ENCODE measurements around the gene ILF3. TPM values are rescaled to one million over a fixed set of nuclear protein-coding genes. Genes with fewer than 3 reads are reported as not detected.

The ILF3 gene
- total RNA-seq, 1 experiment from 2014 or later: 113 TPM

DNA sequence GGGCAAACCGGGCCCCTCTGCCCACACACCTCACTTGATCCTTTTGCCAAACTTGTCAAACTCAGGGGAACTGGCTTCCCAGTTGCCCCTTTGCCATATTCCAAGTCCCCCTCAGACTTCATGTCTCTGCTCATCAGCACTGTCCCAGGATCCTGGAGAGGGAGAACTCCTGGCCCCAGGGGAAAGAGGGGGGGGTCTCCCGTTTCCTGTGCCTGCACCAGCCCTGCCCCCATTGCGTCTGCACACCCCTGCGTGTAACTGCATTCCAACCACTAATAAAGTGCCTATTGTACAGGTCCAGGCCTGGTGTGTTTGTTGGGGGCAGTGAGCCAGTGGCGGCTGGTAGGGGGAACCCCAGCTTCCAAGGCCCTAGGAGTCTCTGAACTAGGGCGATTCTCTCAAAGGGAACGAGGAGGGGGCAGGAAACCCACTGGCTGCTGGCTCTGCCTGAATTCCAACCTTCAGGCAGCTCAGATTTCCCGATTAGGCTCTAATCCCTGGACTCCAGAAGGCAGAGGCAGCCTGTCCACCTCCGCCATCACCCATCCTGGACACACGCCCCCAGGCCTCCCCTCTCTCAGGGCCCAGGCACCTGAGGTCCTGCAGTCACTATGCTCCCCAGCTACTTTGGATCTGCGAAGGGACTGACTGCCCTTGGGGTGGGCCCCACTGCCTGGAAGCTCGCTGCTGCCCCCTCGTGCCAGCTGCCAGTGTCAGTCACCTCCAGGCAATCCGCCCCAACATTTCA, 9.7 kb upstream of the ILF3 start:
- Histone ChIP-seq H3K9me2 (replicated peaks; ENCODE audit: insufficient read depth, low read length) (no peaks in the 10 kb centered on the region), H3K4me2 (ENCODE audit: low read depth, low read length, poor library complexity, severe bottlenecking) (no peak overlapping the region), H3K79me2 (ENCODE audit: low read length) (no peaks in the 10 kb centered on the region), H2AFZ (ENCODE audit: low read length) (no peak overlapping the region), H3K36me3 (ENCODE audit: insufficient read depth, low read length) (no peaks in the 10 kb centered on the region), H3K4me1 (ENCODE audit: low read length) (peaks cover 5% of the 10 kb centered on the region), H3K9me3 (ENCODE audit: low read length) (no peaks in the 10 kb centered on the region), H3K27me3 (ENCODE audit: low read length) (no peaks in the 10 kb centered on the region), H3K4me3 (ENCODE audit: low read length) (no peak overlapping the region), H3K27ac (ENCODE audit: low read length) (no peak overlapping the region), H4K20me1 (ENCODE audit: insufficient read depth, low read depth, low read length) (no peaks in the 10 kb centered on the region), H3K9ac (ENCODE audit: low read length) (no peak overlapping the region)
- peak; percentile 90 for DNase-seq

DNA sequence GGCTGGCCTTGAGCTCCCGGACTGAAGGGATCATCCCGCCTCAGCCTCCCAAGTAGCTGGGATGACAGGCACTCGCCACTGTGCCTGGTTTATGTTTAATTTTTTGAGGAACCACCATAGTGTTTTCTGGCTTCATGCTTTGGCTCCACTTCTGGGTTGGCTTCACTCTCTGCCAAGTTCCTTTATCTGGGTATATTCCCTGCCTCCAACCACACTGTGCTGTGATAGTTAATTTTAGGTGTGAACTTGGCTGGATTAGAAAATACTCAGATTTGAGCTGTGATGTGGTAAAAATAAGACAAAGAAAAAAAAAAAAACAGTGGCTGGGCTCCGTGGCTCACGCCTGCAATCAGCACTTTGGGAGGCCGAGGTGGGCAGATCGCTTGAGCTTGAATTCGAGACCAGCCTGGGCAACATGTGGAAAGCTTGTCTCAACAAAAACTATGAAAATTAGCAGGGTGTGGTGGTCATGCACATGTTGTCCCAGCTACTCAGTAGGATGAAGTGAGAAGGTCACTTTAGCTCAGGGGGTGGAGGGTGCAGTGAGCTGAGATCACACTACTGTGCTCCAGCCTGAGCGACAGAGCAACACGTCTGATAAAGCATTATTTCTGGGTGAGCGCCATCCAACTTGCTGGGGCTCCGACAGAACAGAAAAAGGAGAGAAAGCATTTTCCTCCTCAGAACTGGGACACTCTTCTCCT, 7.5 kb upstream of the ILF3 start:
- Histone ChIP-seq H2AFZ (ENCODE audit: low read length) (no peak overlapping the region), H3K4me3 (ENCODE audit: low read length) (no peak overlapping the region), H3K9me2 (replicated peaks; ENCODE audit: insufficient read depth, low read length) (no peaks in the 10 kb centered on the region), H3K9me3 (ENCODE audit: low read length) (no peaks in the 10 kb centered on the region), H3K4me2 (ENCODE audit: low read depth, low read length, poor library complexity, severe bottlenecking) (no peak overlapping the region), H3K9ac (ENCODE audit: low read length) (no peak overlapping the region), H3K4me1 (ENCODE audit: low read length) (0 out of 2 replicates have a peak, but pooled peaks cover 2% of the 10 kb centered on the region), H3K27ac (ENCODE audit: low read length) (no peak overlapping the region), H3K36me3 (ENCODE audit: insufficient read depth, low read length) (peaks cover 3% of the 10 kb centered on the region), H3K79me2 (ENCODE audit: low read length) (no peaks in the 10 kb centered on the region), H3K27me3 (ENCODE audit: low read length) (no peaks in the 10 kb centered on the region), H4K20me1 (ENCODE audit: insufficient read depth, low read depth, low read length) (no peaks in the 10 kb centered on the region)
- no peak for DNase-seq

DNA sequence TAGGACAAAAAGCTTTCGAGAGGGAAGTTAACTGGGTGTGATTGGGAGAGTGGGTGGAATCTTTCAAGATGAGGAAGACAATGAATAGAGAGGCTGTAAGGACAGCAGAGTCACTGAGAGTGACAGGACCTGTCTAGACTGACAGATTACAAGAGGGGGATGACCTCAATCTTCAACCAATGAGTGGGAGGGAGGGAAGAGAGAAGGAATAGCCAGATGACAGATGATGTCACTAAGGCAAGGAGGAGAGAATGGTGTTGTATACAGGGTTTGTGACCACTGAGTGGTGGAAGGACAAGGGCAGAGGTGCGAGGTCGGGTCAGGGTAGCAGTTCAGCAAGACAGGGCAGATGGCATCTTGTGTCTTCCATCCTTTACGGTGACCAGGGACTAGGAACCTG, 5.8 kb upstream of the ILF3 start:
- DNase-seq: no peak
- no peak overlapping the region for H3K4me2 ChIP-seq (ENCODE audit: low read depth, low read length, poor library complexity, severe bottlenecking)

DNA sequence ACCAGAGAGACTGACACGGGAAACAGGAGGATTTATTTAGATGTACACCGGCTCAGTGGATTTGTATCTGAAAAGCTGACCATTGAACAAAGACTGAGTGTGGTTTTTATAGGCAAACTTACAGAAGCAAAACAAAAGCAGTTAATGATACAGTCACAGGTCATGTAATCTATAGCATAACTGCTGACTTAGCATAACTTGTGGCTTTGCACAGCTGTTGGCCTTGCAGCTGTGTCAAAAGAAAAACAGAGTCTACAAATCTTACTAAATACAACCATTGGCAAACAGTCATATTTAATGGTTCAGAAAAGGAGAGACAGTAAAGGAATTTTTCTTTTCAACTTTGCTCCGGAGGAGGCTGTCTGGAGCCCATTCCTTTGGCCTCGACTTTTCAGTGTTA, 2.3 kb upstream of the ILF3 start:
- H3K9me3 ChIP-seq (ENCODE audit: low read length): no peaks in the 10 kb centered on the region
- H3K36me3 ChIP-seq (ENCODE audit: insufficient read depth, low read length): peaks cover 22% of the 10 kb centered on the region
- H3K4me1 ChIP-seq (ENCODE audit: low read length): peaks cover 23% of the 10 kb centered on the region
- H4K20me1 ChIP-seq (ENCODE audit: insufficient read depth, low read depth, low read length): peaks cover 21% of the 10 kb centered on the region
- no peaks in the 10 kb centered on the region for H3K27me3 ChIP-seq (ENCODE audit: low read length)
- no peak overlapping the region for H2AFZ ChIP-seq (ENCODE audit: low read length)
- H3K4me2 ChIP-seq (ENCODE audit: low read depth, low read length, poor library complexity, severe bottlenecking): peak overlapping the region; percentile 78
- H3K9ac ChIP-seq (ENCODE audit: low read length): no peak overlapping the region
- H3K4me3 ChIP-seq (ENCODE audit: low read length): 0 out of 2 replicates have a peak overlapping the region, but pooled peaks have one; percentile 99
- peaks cover 33% of the 10 kb centered on the region for H3K79me2 ChIP-seq (ENCODE audit: low read length)
- no peaks in the 10 kb centered on the region for H3K9me2 ChIP-seq (replicated peaks; ENCODE audit: insufficient read depth, low read length)
- DNase-seq: no peak
- no peak overlapping the region for H3K27ac ChIP-seq (ENCODE audit: low read length)

More for the DNA sequence above, 5.8 kb upstream of the ILF3 start:
- no peak overlapping the region for H3K27ac ChIP-seq (ENCODE audit: low read length)
- H3K36me3 ChIP-seq (ENCODE audit: insufficient read depth, low read length): peaks cover 7% of the 10 kb centered on the region
- no peak overlapping the region for H2AFZ ChIP-seq (ENCODE audit: low read length)
- H3K4me1 ChIP-seq (ENCODE audit: low read length): peaks cover 11% of the 10 kb centered on the region
- H3K9me2 ChIP-seq (replicated peaks; ENCODE audit: insufficient read depth, low read length): no peaks in the 10 kb centered on the region
- H4K20me1 ChIP-seq (ENCODE audit: insufficient read depth, low read depth, low read length): no peaks in the 10 kb centered on the region
- peaks cover 5% of the 10 kb centered on the region for H3K79me2 ChIP-seq (ENCODE audit: low read length)
- no peak overlapping the region for H3K4me3 ChIP-seq (ENCODE audit: low read length)
- H3K27me3 ChIP-seq (ENCODE audit: low read length): no peaks in the 10 kb centered on the region
- no peak overlapping the region for H3K9ac ChIP-seq (ENCODE audit: low read length)
- H3K9me3 ChIP-seq (ENCODE audit: low read length): no peaks in the 10 kb centered on the region

GRCh38 chr19:10653482-10653731, 739 bp upstream of the ILF3 start:
- Histone ChIP-seq H3K4me1 (ENCODE audit: low read length) (peaks cover 38% of the 10 kb centered on the region), H2AFZ (ENCODE audit: low read length) (peak overlapping the region; percentile 38; the same call in 1 of the 2 replicates), H3K9ac (ENCODE audit: low read length) (peak overlapping the region; percentile 99), H3K27me3 (ENCODE audit: low read length) (no peaks in the 10 kb centered on the region), H3K36me3 (ENCODE audit: insufficient read depth, low read length) (peaks cover 25% of the 10 kb centered on the region), H3K4me3 (ENCODE audit: low read length) (peak overlapping the region; percentile 99), H3K27ac (ENCODE audit: low read length) (peak overlapping the region; percentile 78), H3K4me2 (ENCODE audit: low read depth, low read length, poor library complexity, severe bottlenecking) (peak overlapping the region; percentile 78), H3K9me2 (replicated peaks; ENCODE audit: insufficient read depth, low read length) (no peaks in the 10 kb centered on the region), H3K9me3 (ENCODE audit: low read length) (no peaks in the 10 kb centered on the region), H3K79me2 (ENCODE audit: low read length) (peaks cover 49% of the 10 kb centered on the region), H4K20me1 (ENCODE audit: insufficient read depth, low read depth, low read length) (peaks cover 33% of the 10 kb centered on the region)
- DNase-seq: no peak

DNA sequence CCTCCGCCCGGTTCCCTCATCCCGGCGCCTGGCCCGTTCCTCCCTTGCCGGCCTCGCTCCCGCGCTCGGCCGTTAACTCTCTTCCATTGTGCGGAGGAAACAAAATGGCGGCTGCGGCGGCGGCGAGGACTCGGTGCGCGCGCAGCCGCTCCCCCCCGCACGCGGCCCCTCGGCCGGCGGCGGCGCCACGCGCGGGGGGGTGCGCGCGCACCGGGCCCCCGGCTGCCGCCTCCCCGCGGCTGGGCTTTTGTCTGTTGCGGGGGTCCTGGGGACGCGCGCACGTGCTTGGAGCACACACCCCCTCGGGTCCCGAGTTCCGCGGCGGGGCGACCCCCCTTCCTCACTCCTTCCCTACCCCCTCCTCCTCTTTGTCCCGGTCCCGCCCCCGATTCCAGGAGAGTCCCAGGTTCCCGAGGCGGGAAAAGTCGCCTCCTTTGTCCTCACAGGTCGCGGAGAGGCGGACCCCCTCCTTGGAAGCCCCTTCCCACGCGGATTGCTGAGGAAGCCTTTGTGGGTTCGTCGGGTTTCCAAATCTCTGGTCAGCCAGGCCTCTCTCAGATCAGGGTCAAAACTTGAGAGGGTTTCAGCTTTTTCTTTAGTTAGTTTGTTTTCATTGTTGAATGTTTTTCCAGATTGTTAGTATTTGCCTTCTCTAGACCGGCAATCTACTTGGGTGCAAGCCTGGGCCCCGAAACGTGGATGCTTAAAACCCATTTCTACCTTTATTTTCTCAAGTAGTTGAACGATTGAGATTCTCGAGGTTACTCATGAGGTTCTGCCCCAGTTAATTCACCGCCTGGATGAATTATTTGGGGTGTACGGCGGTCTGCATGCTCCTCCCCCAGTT, 687 bp downstream of the ILF3 start:
- Histone ChIP-seq H3K4me2 (ENCODE audit: low read depth, low read length, poor library complexity, severe bottlenecking) (peak overlapping the region; percentile 89), H3K4me1 (ENCODE audit: low read length) (peaks cover 53% of the 10 kb centered on the region), H3K79me2 (ENCODE audit: low read length) (peaks cover 63% of the 10 kb centered on the region), H2AFZ (ENCODE audit: low read length) (no peak overlapping the region), H3K9ac (ENCODE audit: low read length) (peak overlapping the region; percentile 99), H3K27ac (ENCODE audit: low read length) (peak overlapping the region; percentile 88), H3K27me3 (ENCODE audit: low read length) (no peaks in the 10 kb centered on the region), H3K4me3 (ENCODE audit: low read length) (peak overlapping the region; percentile 90), H3K36me3 (ENCODE audit: insufficient read depth, low read length) (peaks cover 28% of the 10 kb centered on the region), H4K20me1 (ENCODE audit: insufficient read depth, low read depth, low read length) (peaks cover 43% of the 10 kb centered on the region), H3K9me3 (ENCODE audit: low read length) (no peaks in the 10 kb centered on the region), H3K9me2 (replicated peaks; ENCODE audit: insufficient read depth, low read length) (no peaks in the 10 kb centered on the region)
- DNase-seq: peak; percentile 89

- H3K36me3 ChIP-seq (ENCODE audit: insufficient read depth, low read length): peaks cover 37% of the 10 kb centered on the region
- peaks cover 50% of the 10 kb centered on the region for H4K20me1 ChIP-seq (ENCODE audit: insufficient read depth, low read depth, low read length)
- peak; percentile 55 for DNase-seq
- H3K4me2 ChIP-seq (ENCODE audit: low read depth, low read length, poor library complexity, severe bottlenecking): peak overlapping the region; percentile 89
- H3K9me3 ChIP-seq (ENCODE audit: low read length): no peaks in the 10 kb centered on the region
- peak overlapping the region; percentile 90 for H3K4me3 ChIP-seq (ENCODE audit: low read length)
- peaks cover 61% of the 10 kb centered on the region for H3K4me1 ChIP-seq (ENCODE audit: low read length)
- H2AFZ ChIP-seq (ENCODE audit: low read length): no peak overlapping the region
- no peaks in the 10 kb centered on the region for H3K27me3 ChIP-seq (ENCODE audit: low read length)
- H3K79me2 ChIP-seq (ENCODE audit: low read length): peaks cover 72% of the 10 kb centered on the region
- H3K9ac ChIP-seq (ENCODE audit: low read length): peak overlapping the region; percentile 99
- no peaks in the 10 kb centered on the region for H3K9me2 ChIP-seq (replicated peaks; ENCODE audit: insufficient read depth, low read length)
- H3K27ac ChIP-seq (ENCODE audit: low read length): peak overlapping the region; percentile 88
Measured at GRCh38 chr19:10655457-10656312, 1.5 kb downstream of the ILF3 start.

Measured in Karpas-422 (cell line).